ENCODE measurements around the gene ABCC10.
"Not testable (repeated sequence)": the region's sequence is repeated elsewhere in the genome, so short reads cannot be mapped to it uniquely, and the experiment has no call there.

Gene ABCC10, protein sequence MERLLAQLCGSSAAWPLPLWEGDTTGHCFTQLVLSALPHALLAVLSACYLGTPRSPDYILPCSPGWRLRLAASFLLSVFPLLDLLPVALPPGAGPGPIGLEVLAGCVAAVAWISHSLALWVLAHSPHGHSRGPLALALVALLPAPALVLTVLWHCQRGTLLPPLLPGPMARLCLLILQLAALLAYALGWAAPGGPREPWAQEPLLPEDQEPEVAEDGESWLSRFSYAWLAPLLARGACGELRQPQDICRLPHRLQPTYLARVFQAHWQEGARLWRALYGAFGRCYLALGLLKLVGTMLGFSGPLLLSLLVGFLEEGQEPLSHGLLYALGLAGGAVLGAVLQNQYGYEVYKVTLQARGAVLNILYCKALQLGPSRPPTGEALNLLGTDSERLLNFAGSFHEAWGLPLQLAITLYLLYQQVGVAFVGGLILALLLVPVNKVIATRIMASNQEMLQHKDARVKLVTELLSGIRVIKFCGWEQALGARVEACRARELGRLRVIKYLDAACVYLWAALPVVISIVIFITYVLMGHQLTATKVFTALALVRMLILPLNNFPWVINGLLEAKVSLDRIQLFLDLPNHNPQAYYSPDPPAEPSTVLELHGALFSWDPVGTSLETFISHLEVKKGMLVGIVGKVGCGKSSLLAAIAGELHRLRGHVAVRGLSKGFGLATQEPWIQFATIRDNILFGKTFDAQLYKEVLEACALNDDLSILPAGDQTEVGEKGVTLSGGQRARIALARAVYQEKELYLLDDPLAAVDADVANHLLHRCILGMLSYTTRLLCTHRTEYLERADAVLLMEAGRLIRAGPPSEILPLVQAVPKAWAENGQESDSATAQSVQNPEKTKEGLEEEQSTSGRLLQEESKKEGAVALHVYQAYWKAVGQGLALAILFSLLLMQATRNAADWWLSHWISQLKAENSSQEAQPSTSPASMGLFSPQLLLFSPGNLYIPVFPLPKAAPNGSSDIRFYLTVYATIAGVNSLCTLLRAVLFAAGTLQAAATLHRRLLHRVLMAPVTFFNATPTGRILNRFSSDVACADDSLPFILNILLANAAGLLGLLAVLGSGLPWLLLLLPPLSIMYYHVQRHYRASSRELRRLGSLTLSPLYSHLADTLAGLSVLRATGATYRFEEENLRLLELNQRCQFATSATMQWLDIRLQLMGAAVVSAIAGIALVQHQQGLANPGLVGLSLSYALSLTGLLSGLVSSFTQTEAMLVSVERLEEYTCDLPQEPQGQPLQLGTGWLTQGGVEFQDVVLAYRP (N-terminal part only)
- 49.0 to 61.3 reads per million in 2 donors for total RNA-seq

DNA sequence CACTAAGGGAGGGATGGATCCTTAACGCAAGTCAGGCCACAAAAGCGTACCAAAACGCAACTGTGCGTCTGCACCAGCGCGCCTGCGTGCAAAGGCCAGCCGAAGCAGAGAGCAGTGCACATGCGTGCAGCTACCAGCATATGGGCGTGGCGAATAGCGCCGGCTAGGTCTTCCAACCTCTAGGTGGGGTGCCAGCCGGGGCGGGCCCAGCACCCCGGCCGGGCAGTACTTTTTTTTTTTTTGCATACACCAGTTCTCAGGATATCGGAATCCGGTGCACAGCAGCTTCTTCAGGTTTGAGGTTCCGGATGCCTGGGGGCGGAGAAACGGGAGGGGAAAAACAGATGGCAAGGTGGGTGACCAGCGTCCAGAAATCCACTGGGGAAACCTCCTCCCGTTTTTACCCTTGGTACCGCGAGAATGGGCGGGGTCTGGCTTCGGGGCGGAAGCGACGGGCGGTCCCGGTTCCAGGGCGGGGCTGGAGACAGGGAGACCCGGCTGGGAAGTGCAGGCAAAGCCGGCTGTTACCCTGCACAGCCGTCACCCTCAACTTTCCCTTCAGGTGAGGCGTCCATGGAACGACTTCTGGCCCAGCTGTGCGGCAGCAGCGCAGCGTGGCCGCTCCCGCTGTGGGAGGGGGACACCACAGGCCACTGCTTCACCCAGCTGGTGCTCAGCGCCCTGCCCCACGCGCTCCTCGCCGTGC is at the start of gene ABCC10:
Gene ABCC10, plus strand, starts transcription at position 136 of the 706 bp plus-strand sequence. Its CDS starts 438 bp downstream, at position 574.
- peak; percentile 89 for DNase-seq

- no peak for DNase-seq
Measured at GRCh38 chr6:43377710-43378229, 49.6 kb upstream of the ABCC10 start.

DNA sequence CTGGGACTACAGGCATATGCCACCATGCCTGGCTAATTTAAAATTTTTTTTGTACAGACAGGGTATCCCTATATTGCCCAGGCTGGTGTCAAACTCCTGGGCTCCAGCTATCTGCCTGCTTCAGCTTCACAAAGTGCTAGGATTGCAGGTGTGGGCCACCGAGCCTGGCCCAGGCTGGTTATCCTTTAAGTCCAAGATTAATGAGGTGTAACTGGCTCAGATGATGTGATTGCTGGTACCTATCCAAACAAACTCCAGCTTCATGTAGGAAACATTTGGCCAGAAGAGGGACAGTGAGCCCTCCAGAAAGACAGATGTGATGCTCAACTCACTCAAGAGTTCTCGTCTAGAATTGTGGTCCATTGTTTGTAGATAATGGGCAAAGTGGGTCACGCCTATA is 48.7 kb upstream of the ABCC10 start:
- no peak for DNase-seq

GRCh38 chr6:43380858-43381257 is 46.5 kb upstream of the ABCC10 start:
- DNase-seq = not testable (repeated sequence)

DNA sequence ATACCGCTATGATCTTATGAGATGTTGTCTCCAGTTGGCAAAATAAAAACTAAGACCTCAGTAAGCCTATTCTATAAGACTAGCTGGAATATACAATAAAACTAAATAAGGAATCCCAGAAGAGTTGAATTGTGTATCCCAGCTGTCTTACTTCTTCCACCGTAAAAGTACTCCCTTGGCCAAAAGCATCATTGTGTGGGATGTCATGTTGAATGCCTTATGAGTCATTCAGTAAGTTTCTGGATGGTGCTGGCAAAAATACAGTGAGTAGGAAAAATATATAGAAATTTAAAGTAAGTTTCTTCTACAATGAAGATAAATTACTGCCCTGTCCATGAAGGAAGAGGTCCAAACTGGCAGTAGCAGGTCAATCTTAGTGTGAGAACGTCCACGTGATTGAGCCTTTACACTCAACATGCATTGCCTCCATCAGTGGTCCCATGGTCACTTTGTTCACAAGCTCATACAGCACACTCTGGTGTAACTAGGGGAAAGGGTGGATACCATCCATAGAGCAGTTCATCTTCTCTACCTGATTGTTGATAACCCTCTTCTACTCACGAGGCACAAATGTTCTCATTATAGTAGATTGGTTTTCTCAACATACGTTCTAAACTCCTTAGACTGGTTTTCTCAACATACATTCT is 44.2 kb upstream of the ABCC10 start:
- no peak for DNase-seq

DNA sequence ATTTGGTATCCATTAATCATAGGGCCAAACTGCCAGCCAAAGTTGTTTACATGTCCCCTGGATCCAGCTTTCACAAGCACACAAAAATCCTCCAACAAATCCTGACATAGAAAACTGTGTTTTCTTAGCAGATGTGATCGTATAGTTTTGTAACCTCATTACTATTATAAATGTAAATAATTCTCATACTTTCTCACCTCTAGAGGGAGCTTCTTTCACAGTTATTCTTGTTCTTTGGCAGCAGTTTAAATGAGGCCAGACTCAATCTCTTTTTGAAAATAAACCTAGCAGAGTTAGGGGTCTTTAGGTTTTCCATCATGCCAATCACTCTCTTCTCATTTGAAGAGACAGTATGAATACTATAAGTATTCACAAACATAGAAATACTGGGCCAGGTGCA is 40.8 kb upstream of the ABCC10 start:
- DNase-seq = no peak

DNA sequence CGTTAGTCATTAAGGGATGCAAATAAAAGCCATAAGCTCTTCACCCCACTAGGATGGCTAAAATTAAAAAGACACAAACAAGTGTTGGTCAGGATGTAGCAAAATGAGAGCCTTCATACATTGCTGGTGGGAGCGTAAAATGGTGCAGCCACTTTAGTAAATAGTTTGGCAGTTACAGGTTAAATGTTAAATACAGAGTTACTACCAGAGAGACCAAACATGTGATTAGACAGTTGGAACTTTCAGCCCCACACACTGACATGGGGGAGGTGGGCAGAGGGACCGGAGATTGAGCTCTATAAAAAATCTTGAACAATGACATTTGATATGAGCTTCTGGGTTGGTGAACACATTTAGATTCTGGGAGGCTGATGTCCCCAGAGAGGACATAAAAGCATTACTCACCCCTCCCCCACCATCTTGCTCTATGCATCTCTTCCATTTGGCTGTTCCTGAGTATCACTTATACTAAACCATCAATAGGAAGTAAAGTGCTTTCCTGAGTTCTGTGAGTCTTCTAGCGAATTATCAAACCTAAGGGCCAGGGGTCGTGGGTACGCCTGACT is 37.5 kb upstream of the ABCC10 start:
- no peak for DNase-seq

DNA sequence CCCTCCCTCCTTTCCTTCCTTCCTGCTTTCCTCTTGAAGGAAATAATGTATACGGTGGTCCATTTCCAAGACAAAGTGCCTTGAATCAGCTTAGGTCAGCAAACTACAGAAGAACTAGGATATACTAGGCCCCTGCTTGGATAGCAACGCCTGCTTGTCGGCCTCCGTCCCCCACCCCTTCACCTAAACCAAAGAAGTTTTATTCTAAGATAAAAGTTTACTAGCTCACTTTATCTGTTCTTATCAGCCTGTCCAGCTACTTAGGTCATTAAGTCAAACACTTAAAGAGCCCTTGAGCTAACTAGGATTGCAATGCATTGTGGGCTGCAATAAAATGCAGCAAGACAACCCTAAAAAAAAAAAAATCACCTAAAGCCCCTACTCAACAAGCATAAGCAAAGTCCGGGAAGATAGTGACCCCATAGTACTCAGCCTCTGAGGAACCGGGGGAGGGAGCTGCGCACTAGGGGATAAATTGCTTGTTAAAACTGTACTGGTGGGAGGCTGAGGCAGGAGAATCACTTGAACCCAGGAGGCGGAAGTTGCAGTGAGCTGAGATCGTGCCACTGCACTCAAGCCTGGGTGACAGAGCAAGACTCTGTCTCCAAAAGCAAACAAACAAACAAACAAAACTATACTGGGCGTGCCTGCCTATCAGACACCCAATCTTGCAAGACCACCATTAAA is 36.4 kb upstream of the ABCC10 start:
- not testable (repeated sequence) for DNase-seq

- DNase-seq = peak; percentile 46
Measured at GRCh38 chr6:43391440-43392031, 35.8 kb upstream of the ABCC10 start.

DNA sequence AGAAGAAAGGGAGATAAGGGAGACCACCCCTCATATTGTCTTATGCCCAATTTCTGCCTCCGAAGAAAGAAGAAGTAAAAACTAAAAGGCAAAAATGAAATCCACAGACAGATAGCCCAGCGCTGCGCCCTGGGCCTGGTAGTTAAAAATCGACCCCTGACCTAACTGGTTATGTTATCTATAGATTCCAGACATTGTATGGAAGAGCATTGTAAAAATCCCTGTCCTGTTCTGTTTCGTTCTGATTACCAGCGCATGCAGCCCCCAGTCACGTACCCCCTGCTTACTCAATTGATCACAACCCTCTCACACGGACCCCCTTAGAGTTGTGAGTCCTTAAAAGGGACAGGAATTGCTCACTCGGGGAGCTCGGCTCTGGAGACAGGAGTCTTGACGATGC is 34.2 kb upstream of the ABCC10 start:
- DNase-seq = not testable (repeated sequence)

DNA sequence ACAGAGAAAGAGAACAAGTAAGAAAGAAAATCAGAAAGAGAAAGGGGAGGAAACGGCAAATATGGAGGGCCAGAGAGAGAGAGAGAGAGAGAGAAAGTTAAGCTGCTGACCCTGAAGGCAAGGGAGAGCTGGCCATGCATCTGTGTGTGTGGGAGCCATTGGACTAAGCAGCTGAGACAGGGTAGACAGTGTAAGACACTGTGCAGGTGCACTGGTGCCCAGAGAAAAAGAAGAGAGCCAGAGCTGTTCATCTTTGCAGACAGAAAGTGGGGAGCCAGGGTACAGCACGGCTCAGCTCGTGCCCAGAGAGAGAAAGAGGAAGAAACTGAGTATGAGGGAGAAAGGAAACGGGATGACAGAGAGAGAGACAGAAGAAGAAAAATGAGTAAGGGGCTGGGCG is 33.7 kb upstream of the ABCC10 start:
- no peak for DNase-seq

DNA sequence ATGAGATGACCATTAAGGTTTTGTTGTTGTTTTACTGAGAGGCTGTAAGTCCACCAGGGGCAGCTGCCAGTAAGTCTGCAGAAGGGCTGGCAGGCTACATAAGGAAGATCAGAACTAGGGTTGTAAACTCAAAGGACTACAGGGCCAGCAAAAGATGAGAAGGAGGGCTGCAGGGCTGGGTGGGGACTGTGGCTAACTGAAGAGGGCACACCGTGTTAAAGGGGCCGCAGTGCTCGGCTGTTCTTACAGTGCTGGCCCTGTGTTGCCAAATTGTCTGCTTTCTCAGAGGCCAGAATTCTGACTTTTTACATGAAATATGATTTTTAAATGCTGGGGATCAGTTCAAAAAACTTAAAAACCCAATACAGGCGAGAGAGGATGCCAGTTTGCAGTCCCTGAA is 32.4 kb upstream of the ABCC10 start:
- no peak for DNase-seq

DNA sequence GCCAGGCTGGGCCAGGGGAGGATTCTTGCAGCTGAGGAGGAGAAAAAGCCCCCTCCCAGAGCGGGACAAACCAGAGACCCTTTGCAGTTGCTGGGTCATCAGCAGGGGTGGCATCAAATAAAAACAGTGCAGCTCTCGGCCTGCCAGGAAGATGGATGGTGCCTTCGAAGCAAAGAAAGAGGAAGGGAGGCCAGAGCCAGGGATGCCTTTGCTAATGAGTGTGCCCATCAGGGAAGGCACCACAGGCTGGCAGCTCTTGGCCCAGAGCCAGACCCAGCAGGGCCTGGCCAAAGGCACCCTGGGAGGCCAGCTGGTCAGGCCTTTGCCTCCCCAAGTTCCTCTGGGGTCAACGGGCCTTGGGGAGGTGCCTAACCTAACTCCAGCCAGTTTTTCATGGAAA is 31.6 kb upstream of the ABCC10 start:
- DNase-seq = no peak

DNA sequence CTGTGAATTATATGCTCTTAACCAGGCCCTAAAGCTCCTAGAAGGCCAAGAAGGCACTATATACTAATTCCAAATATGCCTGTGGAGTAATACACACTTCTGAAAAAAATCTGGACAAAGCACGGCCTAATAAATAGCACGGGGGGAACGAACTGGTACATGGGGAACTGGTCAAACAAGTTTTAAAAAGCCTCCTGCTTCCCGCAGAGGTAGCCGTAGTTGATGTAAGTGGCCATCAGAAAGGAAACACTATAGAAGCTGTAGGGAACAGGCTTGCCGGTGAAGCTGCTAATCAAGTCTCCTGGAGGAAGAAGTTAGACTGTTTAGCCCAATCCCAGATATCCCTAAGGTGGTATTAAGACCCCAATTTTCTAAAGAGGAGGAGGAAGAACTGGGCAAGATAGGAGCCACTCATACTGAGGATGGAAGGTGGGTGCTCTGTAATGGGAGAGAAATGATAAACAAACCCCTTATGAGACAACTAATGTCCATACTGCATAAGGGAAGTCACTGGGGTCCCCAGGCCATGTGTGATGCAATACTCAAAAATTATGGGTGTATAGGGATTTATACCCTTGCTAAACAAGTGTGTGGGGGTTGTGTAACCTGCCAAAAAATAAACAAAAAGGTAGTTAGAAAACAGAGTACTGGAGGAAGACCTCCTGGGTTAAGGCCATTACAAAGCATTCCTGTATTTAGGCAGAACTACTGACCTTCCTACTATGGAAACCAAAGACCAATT is 30.8 kb upstream of the ABCC10 start:
- DNase-seq = no peak

- DNase-seq = no peak
Measured at GRCh38 chr6:43399932-43400487, 27.3 kb upstream of the ABCC10 start.

GRCh38 chr6:43401730-43402129 is 25.6 kb upstream of the ABCC10 start:
- DNase-seq = no peak

DNA sequence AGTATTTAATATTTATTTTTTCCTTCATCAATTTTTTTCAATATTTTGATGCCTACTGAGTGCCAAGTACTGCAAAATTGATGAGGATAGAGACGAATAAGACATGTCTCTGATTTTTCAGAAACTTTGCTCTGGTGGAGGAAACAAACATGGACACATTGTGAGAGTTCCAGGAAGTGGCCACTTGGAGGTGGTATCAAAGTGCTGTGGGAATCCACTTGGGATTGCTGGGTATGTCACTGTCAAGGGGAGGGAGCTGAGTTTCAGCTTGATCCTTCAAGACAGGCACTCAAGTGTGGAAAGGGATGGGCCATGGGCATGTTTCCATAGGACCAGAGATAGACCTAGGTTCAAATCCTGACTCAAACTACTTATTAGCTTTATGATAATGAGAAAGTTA is 24.5 kb upstream of the ABCC10 start:
- no peak for DNase-seq

GRCh38 chr6:43405354-43405753 is 22.0 kb upstream of the ABCC10 start:
- DNase-seq = no peak

- DNase-seq = no peak
Measured at GRCh38 chr6:43407296-43407695, 20.0 kb upstream of the ABCC10 start.

Measured in T-helper 9 cell (primary cell).